Left lung (tissue), 10 donors: ENCODE data around the gene FRMD4A. TPM values are rescaled to one million over a fixed set of nuclear protein-coding genes. Genes with fewer than 3 reads are reported as not detected.
"Not testable (repeated sequence)": the region's sequence is repeated elsewhere in the genome, so short reads cannot be mapped to it uniquely, and the experiment has no call there.

Experiments used
- ATAC-seq: fragments of 200-7000 bp; cut with Tn5 transposase; one replicate; pipeline ENCODE4 v1.9.1; 2020; ENCODE audit warnings: moderate library complexity
- DNase-seq, 4 donors: peaks; one replicate each; pipeline ENCODE4 v3.0.0-alpha.2; 2013 to 2020
- H3K27ac ChIP-seq, 2 donors: fragments of 200-600 bp; sonication (generic) in 1 of 2; one replicate each; pipeline versions ENCODE4 v1.5.0 to v1.8.0; 2020 to 2021
- H3K27me3 ChIP-seq, 2 donors: fragments of 200-600 bp; sonication (generic) in 1 of 2; one replicate each; pipeline versions ENCODE4 v1.5.0 to v1.8.0; 2020 to 2021
- H3K36me3 ChIP-seq, 2 donors: fragments of 200-600 bp; sonication (generic) in 1 of 2; one replicate each; pipeline versions ENCODE4 v1.5.0 to v1.8.0; 2020 to 2021
- H3K4me1 ChIP-seq, 2 donors: fragments of 200-600 bp; one replicate each; pipeline ENCODE4 v1.8.0; 2021
- H3K4me3 ChIP-seq, 2 donors: fragments of 200-600 bp; sonication (generic) in 1 of 2; one replicate each; pipeline versions ENCODE4 v1.5.0 to v1.8.0; 2020 to 2021; ENCODE audit warnings: mild to moderate bottlenecking in 1 of 2
- H3K9me3 ChIP-seq, 2 donors: fragments of 200-600 bp; sonication (generic) in 1 of 2; one replicate each; pipeline versions ENCODE4 v1.5.0 to v1.8.0; 2020 to 2021
- intact Hi-C, 2 donors: fragments of 100-400 bp; cut with DNase I; formaldehyde crosslinking; loops; one replicate each; pipeline versions ENCODE4 v1.11.2 to v1.14.2; 2022
- polyA plus RNA-seq, 6 donors: library from polyadenylated mRNA; unstranded; fragments of 120-200 nt; gene quantifications; one replicate each; pipeline ENCODE4 v1.2.1, GENCODE V29; 2013; ENCODE audit not compliant: insufficient read length in 6 of 6
- total RNA-seq, 2 donors: library from RNA; stranded (reverse); fragmentation: NEBNext Ultra II Directional; extraction: Animal tissue kit (Norgen Biotek cat#: 25700); gene quantifications; one replicate each; pipeline ENCODE4 v1.2.1, GENCODE V29; 2021
- TF ChIP-seq, protein P1 (sequence below), 2 donors: fragments of 200-600 bp; sonication (generic) in 1 of 2; IDR thresholded peaks; one replicate each; pipeline versions ENCODE4 v1.5.0 to v1.8.0; 2021; ENCODE audit warnings: antibody characterized with exemption in 2 of 2
- donor health status: DM: no; HTN: yes; CAD: no.
- donor health status: DM: no; HTN: no; CAD: no.

Gene FRMD4A
- total and polyA plus RNA-seq, 8 donors = 33.9 to 62.8 (median 57.0) TPM

- no peaks in the 10 kb centered on the region for H3K9me3 ChIP-seq
- TF ChIP-seq, protein P1, sequence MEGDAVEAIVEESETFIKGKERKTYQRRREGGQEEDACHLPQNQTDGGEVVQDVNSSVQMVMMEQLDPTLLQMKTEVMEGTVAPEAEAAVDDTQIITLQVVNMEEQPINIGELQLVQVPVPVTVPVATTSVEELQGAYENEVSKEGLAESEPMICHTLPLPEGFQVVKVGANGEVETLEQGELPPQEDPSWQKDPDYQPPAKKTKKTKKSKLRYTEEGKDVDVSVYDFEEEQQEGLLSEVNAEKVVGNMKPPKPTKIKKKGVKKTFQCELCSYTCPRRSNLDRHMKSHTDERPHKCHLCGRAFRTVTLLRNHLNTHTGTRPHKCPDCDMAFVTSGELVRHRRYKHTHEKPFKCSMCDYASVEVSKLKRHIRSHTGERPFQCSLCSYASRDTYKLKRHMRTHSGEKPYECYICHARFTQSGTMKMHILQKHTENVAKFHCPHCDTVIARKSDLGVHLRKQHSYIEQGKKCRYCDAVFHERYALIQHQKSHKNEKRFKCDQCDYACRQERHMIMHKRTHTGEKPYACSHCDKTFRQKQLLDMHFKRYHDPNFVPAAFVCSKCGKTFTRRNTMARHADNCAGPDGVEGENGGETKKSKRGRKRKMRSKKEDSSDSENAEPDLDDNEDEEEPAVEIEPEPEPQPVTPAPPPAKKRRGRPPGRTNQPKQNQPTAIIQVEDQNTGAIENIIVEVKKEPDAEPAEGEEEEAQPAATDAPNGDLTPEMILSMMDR (IDR thresholded peaks at IDR 0.05) = no peak
- ATAC-seq (no peak), DNase-seq (no peak)
- H3K36me3 ChIP-seq = no peaks in the 10 kb centered on the region
- peaks cover 0 to 22% of the 10 kb centered on the region in 2 donors for H3K27me3 ChIP-seq
- no peak overlapping the region for H3K27ac ChIP-seq
- H3K4me1 ChIP-seq = no peaks in the 10 kb centered on the region
- H3K4me3 ChIP-seq = no peak overlapping the region
- intact Hi-C loops = no loop called here
Observed at GRCh38 chr10:14236341-14236740, 94.4 kb downstream of the FRMD4A start.

- H3K4me1 ChIP-seq = no peaks in the 10 kb centered on the region
- H3K36me3 ChIP-seq = no peaks in the 10 kb centered on the region
- H3K27ac ChIP-seq = no peak overlapping the region
- intact Hi-C loops = no loop called here
- no peak overlapping the region for H3K4me3 ChIP-seq
- H3K9me3 ChIP-seq = no peaks in the 10 kb centered on the region
- peaks cover 0 to 21% of the 10 kb centered on the region in 2 donors for H3K27me3 ChIP-seq
- TF ChIP-seq, protein P1 (IDR thresholded peaks at IDR 0.05) = no peak
- ATAC-seq = no peak
- DNase-seq = no peak
Observed at GRCh38 chr10:14235566-14236195, 95.0 kb downstream of the FRMD4A start.

DNA sequence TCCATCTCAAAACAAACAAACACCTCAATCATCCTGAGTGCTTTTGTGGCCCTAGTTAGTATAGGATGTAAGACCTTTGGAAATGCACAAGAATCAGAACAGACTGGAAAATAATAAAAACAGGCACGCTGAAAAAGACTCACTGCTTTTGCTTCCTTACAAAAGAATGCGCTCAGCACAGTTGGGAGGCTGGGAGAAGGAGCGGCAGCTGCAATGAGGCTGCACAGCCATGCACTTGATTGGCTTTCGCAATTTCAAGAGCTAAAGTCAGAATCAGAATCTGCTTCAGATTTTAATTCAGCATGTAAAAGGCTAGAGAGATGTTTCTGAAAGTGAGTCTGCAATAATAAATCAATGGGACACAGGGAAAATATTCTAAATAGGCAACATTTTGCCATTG, 97.2 kb downstream of the FRMD4A start:
- H3K4me1 ChIP-seq = no peaks in the 10 kb centered on the region
- no peak overlapping the region for H3K4me3 ChIP-seq
- no peak overlapping the region for H3K27ac ChIP-seq
- H3K36me3 ChIP-seq = no peaks in the 10 kb centered on the region
- TF ChIP-seq, protein P1 (IDR thresholded peaks at IDR 0.05) = no peak
- H3K9me3 ChIP-seq = no peaks in the 10 kb centered on the region
- intact Hi-C loops = no loop called here
- H3K27me3 ChIP-seq = peaks cover 0 to 7% of the 10 kb centered on the region in 2 donors
- ATAC-seq (no peak), DNase-seq (no peak)

- not testable (repeated sequence) for H3K9me3 ChIP-seq
Observed at GRCh38 chr10:14228798-14229197, 101.9 kb downstream of the FRMD4A start.

DNA sequence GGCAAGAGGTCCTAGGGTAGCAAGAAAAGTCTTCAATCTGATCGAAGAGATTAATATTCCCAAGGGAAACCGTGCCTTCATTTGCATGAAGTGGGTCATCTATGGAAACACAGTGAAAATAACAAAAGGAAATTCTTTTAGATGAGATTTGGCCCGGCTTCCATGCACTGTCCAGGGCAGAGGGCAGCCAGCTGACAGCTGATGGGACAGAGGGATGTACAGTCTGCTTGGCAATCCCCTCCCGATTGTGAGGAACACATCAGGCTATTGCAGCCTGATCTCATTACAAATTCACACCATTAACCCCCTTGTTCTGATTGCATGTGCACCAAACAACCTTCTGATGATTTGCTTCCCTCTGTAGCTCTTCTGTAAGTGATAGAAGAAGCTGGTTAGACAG, 105.3 kb downstream of the FRMD4A start:
- ATAC-seq (no peak), DNase-seq (no peak)
- Histone ChIP-seq H3K27ac (no peak overlapping the region), H3K4me1 (no peaks in the 10 kb centered on the region), H3K9me3 (no peaks in the 10 kb centered on the region), H3K27me3 (no peaks in the 10 kb centered on the region), H3K36me3 (no peaks in the 10 kb centered on the region), H3K4me3 (no peak overlapping the region)
- intact Hi-C loops = no loop called here
- TF ChIP-seq, protein P1 (IDR thresholded peaks at IDR 0.05) = no peak

More at GRCh38 chr10:14228798-14229197, 101.9 kb downstream of the FRMD4A start:
- H3K27ac ChIP-seq, H3K36me3 ChIP-seq, H3K27me3 ChIP-seq, DNase-seq, intact Hi-C loops, H3K4me3 ChIP-seq, ATAC-seq, H3K4me1 ChIP-seq: not testable (repeated sequence)

GRCh38 chr10:14220026-14220425, 110.7 kb downstream of the FRMD4A start:
- no peaks in the 10 kb centered on the region for H3K27me3 ChIP-seq
- H3K36me3 ChIP-seq = no peaks in the 10 kb centered on the region
- H3K4me1 ChIP-seq = no peaks in the 10 kb centered on the region
- H3K9me3 ChIP-seq = no peaks in the 10 kb centered on the region
- H3K27ac ChIP-seq = no peak overlapping the region
- TF ChIP-seq, protein P1 (IDR thresholded peaks at IDR 0.05) = no peak
- ATAC-seq = no peak
- DNase-seq = no peak
- H3K4me3 ChIP-seq = no peak overlapping the region
- intact Hi-C loops = no loop called here
